NCI-H526 treated with DMSO at 0.1 percent for 48 hours (cell line): ENCODE measurements around the gene RAI1.
A peak's percentile ranks its signal among the peaks of the same experiment; 100 is the strongest.
"Not testable (repeated sequence)": the region's sequence is repeated elsewhere in the genome, so short reads cannot be mapped to it uniquely, and the experiment has no call there.

Experiments used
- DNase-seq: peaks from one replicate; lab custom pipeline; 2025; lab: John Stamatoyannopoulos, UW

RAI1 gene

GRCh38 chr17:17681744-17682292 is 560 bp downstream of the RAI1 start:
- peak; percentile 2 for DNase-seq

DNA sequence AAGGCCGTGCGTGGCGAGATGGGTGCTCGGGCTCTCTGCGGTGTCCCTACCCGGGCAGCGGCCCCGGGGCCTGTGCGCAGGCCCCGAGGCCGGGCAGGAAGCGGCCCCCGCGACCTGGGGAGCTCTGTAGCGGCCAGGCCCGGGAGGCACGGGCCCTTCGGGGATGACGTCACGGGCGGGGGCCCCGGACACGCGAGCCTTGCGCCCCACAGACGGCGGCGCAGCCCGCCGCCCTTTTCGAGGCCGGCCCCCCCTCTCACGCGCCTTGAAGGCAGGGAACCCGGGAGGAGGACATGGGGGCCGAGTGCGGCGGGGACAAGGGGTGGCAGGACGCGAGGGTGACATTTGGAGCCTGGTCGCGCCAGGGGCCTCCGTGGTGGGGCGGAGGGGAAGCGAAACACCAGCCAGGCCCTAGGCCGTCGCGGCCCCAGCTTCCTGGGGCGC is 1.1 kb downstream of the RAI1 start:
- peak; percentile 2 for DNase-seq

GRCh38 chr17:17682737-17683680 is 1.8 kb downstream of the RAI1 start:
- DNase-seq, result peak; percentile 33

DNA sequence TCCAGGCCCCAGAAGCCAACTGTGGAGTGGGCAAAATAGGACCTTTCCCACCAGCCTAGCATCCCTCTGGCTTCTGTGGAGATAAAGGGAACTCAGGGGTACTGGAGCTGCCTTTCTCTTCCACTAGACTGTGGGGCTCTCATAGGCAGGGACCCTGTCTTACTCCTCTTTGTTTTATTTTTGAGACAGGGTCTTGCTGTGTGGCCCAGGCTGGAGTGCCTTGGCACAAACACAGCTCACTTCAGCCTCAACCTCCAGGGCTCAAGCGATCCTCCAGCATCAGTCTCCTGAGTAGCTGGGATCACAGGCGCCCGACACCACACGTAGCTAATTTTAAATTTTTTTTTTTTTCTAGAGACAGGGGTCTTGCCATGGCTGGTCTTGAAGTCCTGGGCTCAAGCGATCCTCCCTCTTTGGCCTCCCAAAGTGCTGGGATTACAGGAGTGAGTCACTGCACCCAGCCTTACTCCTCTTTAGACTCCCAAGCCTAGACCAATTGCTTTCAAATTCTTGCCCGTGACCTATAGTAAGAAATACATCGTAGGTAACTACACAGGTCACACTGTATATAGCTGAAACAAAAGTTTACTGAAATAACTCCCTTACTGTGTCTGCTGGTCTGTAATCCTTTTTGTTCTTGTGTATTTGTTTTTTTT is 2.6 kb downstream of the RAI1 start:
- no peak for DNase-seq

GRCh38 chr17:17684906-17685774 is 3.9 kb downstream of the RAI1 start:
- DNase-seq, result no peak

GRCh38 chr17:17685775-17686291 is 4.6 kb downstream of the RAI1 start:
- no peak for DNase-seq

GRCh38 chr17:17689312-17689711 is 8.1 kb downstream of the RAI1 start:
- no peak for DNase-seq

DNA sequence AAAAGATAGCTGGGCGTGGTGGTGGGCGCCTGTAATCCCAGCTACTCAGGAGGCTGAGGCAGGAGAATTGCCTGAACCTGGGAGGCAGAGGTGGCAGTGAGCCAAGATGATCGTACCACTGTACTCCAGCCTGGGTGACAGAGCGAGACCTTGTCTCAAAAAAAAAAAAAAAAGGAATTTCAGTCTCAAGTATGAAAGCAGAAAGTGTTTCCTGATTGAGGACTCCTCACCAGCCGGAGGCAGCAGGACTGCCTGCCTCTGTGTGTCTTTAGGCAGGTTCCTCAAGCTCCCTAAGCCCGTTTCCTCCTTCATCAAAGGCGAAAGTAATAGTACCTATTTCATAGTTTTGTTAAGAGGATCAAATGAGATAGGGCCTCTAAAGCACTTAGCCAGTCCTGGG is 9.0 kb downstream of the RAI1 start:
- not testable (repeated sequence) for DNase-seq

DNA sequence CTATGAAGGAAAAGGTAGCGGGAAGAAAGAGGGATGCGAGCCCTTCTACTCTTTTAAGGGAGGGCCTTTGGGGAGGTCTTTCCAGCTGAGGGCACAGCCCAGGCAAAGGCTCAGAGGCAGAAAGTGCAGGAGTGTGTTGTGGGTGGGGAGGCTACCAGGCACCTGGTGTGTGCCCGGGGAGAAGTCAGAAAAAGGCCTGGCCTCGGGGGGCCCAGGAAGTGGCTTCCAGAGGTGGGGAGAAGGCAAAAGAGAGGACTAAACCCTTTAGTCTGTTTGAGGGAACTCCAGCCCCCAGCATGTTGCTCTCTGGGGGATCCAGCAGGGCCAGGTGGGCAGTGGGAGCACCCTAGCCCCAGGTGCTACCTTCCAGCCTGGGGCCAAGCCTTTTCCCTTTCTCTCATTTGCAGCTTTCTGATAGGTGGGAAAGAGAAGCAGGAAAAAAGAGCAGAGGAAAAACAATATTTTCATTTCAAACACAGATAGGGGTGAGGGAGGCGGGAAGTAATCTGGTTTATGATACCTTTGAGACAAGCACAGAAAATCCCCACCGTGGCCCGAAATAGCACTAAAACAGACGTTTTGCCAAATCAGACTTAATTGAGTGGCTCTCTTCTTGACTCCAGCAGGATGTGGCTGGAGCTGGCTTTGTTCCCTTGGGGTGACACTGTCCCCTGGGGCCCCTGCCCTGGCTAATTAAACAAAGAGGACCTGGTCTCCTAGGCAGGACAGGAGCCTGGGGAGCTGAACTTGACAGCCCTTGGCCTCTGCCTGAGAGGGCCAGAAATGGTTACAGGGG is 10.4 kb downstream of the RAI1 start:
- DNase-seq, result no peak

DNA sequence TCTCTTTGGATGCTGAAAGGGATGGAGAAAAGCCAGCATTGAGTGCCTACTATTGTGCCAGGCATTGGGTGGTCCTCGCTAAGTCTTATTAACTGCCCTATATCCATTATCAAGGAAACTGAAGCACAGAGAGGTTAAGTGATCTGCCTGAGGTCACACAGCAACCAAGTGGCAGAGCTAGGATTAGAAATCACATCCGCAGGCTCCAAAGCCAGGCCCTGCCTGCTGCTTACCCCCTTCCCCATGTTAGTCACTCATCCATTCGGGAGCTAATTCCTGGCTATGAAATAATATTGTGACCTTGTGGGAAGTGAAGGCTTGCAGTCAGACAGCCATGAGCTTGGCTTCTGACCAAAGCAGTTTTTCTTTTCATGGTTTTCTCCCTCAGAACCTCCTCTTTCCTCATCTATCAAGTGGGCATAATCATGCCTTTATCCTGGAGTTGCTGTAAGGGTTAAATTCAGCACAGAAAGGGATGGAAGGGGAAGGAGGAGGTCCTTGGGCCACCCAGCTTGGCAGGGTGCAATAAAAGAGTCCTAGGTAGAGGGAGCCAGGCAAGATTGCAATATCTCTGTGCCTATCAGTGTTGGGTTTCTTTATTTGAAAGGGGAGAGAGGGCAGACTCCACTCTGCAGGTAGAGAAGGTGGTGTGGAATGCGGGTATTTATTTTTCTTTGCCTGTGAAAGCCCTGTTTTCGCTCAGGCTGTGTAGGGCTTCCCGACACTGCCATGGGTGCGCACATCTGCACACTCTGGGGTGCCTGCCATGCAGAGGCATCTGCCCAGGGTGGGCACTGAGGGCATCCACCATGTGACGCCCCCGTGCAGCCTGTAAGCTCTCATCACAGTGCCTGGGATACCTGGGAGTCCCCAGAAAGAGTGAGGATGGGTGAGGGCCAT is 11.3 kb downstream of the RAI1 start:
- peak; percentile 2 for DNase-seq

DNA sequence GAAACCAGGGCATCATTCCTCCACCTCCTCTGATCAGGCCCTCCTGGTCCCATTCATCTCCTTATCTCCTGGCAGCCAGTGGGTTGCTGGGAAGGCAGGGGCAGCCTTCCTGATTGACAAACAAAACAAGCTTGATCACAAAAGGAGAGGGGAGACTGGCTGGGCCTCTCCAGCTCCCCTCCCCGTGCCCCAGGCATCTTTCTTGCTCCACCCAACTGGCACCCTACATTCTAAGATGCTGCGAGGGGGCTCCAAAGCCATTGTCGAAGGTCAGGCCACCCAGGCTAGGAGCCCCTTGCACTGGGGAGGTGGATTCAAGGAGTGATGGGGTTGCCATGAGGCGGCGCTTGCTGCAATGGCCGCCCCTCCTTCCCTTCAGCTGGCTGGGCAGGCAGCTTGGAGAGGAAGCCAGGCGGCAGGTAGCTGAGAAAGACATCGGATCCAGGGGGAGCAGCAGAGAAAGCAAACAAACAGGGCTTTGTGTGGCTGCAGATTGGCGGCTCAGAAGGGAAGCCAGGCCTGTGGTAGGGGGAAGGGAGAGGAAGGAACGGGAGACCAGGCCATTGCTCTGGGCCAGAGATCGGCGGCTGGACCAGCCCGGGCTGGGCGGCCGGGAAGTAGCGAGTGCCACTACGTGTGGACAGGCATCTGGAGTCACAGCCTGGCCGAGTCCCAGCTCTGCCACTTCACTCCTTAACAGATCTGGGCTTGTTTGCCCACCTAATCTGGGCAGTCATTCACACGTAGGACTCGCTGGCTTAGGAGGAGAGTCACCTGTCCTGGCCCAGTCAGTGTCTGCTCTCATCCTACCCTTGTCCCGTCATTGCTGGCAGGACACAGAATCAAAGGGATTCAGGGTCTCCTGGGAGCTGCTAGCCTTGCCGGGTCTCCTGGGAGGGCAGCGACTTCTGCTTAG is 12.3 kb downstream of the RAI1 start:
- DNase-seq, result peak; percentile 68

GRCh38 chr17:17694169-17695081 is 13.2 kb downstream of the RAI1 start:
- peak; percentile 15 for DNase-seq

- no peak for DNase-seq
These were observed 14.8 kb downstream of the RAI1 start for GRCh38 chr17:17696085-17696484.

DNA sequence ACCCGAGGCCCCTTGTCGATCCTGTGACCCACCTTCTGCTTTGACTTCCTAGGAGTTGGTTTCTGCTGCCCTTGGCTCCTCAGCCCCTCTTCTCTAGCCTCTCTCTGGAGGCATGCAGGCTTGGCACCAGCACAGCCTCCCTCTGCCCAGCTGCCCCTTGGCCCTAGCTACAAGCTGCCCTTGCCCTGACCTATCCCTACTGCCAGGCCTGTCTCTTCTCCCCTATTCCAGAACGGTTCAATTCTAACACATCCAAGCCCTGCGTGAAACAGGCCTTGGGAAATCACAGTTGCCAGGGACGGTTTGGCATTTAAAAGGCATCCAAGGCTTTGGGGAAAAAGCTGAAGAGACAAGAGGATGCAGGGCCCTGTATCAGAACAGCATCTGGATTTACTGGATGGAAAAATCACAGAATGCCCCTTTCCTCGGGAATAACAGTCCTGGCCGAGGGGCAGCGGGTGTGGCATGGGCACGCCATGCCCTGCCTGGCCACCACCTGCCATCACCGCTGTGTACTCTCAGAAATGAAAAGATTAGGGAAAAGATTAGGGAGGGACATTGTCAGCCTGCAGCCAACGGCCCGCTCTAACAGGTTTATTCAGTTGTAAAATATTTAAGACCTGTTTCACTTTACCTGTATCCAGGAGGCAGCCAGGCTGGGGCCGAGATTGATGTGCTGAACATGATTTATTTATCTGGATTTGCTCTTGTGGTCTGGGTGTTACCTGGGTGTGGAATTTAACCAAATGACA is 15.8 kb downstream of the RAI1 start:
- no peak for DNase-seq

GRCh38 chr17:17698371-17698770 is 17.1 kb downstream of the RAI1 start:
- DNase-seq, result no peak

DNA sequence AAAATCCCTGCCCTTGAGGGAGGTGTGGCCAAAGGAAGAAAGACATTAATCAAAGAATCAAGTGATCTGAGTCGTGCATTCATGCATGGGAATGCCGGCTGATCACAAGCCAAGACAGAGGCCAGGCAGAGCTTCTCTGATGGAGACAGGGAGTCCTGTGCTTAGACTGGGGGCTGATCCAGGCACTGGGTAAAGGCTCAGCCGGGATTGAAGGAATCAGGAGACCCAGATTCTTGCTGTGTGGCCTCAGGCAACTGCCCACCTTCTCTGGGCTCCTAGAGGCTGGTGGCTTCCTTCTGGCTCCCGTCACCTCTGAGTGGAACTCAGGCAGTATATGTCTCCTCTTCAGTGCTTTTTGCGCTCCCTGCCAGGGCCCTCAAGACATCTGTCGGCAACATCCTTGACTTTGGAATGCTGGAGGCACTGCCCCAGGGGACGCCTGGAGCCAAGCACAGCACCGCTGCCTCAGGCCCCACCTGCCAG is 17.7 kb downstream of the RAI1 start:
- no peak for DNase-seq

- no peak for DNase-seq
These were observed 18.2 kb downstream of the RAI1 start for GRCh38 chr17:17699491-17699890.
